Fibroblast of villous mesenchyme (primary cell): ENCODE data around the gene FXYD3. TPM values are rescaled to one million over a fixed set of nuclear protein-coding genes. Genes with fewer than 3 reads are reported as not detected.

ENCODE experiments used
- DNase-seq: peaks from one replicate; pipeline ENCODE4 v3.0.0-alpha.2; 2010; ENCODE audit warnings: low read depth
- H3K4me3 ChIP-seq: 2 replicates; pipeline ENCODE4 v1.5.1; 2011; ENCODE audit warnings: low read depth, mild to moderate bottlenecking, low read length
- total RNA-seq: library from RNA; depleted of rRNA; stranded (reverse); fragments of >200 nt; gene quantifications from 2 replicates; pipeline ENCODE4 v1.2.3, GENCODE V29; 2012
- TF ChIP-seq, protein P1 (sequence below): IDR thresholded peaks from 2 replicates; pipeline ENCODE4 v1.5.1; 2012; ENCODE audit warnings: low read depth, mild to moderate bottlenecking, low read length; ENCODE audit not compliant: insufficient read depth

The FXYD3 gene
- total RNA-seq, 1 donor = not detected

- DNase-seq = no peak
- no peak overlapping the region for H3K4me3 ChIP-seq
- TF ChIP-seq, protein P1, sequence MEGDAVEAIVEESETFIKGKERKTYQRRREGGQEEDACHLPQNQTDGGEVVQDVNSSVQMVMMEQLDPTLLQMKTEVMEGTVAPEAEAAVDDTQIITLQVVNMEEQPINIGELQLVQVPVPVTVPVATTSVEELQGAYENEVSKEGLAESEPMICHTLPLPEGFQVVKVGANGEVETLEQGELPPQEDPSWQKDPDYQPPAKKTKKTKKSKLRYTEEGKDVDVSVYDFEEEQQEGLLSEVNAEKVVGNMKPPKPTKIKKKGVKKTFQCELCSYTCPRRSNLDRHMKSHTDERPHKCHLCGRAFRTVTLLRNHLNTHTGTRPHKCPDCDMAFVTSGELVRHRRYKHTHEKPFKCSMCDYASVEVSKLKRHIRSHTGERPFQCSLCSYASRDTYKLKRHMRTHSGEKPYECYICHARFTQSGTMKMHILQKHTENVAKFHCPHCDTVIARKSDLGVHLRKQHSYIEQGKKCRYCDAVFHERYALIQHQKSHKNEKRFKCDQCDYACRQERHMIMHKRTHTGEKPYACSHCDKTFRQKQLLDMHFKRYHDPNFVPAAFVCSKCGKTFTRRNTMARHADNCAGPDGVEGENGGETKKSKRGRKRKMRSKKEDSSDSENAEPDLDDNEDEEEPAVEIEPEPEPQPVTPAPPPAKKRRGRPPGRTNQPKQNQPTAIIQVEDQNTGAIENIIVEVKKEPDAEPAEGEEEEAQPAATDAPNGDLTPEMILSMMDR = no peak
Measured at GRCh38 chr19:35073516-35073915, 42.1 kb upstream of the FXYD3 start.

DNA sequence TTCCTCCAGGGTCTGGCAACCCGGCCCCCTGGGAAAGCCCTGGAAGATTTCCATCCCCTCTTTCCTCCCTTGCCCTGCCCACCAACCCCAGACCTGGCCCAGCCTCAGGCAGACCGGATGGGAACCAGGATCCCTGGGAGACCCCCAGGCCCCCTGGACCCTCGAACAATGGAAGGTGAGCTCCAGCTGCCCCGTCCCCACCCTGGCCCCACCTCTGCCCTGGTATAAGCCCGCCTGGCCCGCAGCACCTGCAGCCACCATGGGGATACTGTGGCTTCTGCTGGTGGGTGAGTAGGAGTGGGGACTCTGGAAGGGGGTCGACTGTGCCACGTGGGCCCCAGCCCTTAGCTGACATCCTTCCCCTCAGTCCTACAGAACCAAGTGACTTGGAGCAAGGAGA is 41.7 kb upstream of the FXYD3 start:
- TF ChIP-seq, protein P1 = no peak
- no peak for DNase-seq
- H3K4me3 ChIP-seq = no peak overlapping the region

- TF ChIP-seq, protein P1 = no peak
- H3K4me3 ChIP-seq = no peak overlapping the region
- DNase-seq = no peak
Measured at GRCh38 chr19:35074426-35075201, 41.0 kb upstream of the FXYD3 start.

DNA sequence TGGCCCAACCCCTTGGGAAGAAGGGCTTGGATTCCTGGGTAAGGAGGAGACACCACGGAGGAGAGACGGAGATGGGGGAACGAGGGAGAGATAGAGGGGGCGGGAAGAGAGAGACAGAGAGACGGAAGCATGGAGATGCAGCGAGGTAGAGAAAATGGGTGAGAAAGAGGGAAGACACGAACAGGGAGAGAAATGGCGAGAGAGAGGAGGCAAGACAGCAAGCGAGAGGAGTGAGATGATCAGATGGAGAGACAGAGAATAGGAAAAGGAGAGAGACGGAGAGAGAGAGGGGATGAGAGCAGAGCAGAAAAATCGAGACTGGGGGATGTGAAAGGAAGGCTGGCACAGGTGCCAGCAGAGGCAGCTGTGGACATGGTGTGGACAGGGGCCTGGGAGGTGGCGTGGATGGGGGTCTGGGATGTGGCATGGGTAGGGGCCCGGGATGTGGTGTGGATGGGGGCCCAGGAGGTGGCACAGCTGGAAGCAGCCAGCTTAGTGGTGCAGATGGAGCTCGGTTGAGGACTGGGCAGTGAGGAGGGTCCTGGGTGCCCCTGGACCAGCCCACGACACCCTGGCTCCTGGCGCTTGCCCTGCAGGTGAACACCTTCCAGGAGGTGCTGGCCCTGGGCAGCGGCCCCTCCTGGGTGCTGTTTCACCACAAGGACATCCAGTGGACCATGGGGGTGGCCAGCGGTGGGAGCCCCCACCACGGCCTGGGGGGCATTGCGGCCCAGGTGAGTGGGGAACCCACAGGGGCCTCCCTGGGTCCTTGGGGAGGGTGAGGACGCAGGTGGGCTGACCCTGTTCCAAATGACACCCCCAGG is 40.2 kb upstream of the FXYD3 start:
- TF ChIP-seq, protein P1 = no peak
- DNase-seq = no peak
- H3K4me3 ChIP-seq = no peak overlapping the region

DNA sequence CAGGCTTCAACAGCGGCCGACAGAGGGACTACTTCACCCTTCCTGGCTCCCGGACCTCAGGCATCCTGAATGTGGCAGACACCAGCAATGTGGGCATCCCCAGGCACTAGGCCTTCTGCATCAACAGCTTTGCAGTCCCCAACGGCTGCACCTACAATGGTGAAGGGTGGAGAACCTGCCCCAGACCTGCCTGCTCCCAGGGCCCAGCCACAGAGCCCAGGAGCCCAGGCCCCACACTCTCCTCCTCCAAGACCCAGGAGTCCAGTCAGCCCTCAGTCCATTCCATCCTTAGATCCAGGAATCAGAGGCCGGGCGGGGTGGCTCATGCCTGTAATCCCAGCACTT is 39.6 kb upstream of the FXYD3 start:
- TF ChIP-seq, protein P1 = no peak
- no peak for DNase-seq
- H3K4me3 ChIP-seq = no peak overlapping the region

GRCh38 chr19:35076657-35077056 is 39.0 kb upstream of the FXYD3 start:
- no peak for DNase-seq
- TF ChIP-seq, protein P1 = no peak
- H3K4me3 ChIP-seq = no peak overlapping the region
